Activated T-helper 1 cell treated with anti-CD3 and anti-CD28 coated beads, Interleukin-2, amount 50 U/mL, for 16 hours (primary cell): ENCODE results near the gene CLIC5.

Experiments
- DNase-seq, 2 donors: peaks; one replicate each; pipeline ENCODE4 v3.0.0-alpha.2; 2020; ENCODE audit warnings: low read depth in 1 of 2, low spot score in 1 of 2

CLIC5 gene

DNA sequence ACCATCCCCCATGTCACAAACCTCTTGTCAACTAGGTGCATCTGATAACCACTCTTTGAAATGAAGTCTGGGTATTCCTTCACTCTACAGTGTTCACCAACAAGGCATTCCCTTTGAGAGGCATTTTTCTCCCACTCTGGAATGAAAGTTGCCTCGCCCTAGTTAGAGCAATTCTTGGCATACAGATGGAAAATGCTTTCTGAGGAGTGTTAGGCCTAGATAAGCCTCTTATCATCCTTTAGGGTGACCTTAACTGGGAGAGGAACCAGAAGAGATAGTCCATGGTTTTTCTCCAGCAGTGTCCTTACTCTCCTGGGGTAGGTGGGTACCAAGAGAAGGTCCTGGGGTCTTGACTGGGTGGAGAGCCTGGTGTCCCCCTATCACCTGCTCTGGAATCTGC lies 14.8 kb downstream of the CLIC5 start:
- no peak for DNase-seq

DNA sequence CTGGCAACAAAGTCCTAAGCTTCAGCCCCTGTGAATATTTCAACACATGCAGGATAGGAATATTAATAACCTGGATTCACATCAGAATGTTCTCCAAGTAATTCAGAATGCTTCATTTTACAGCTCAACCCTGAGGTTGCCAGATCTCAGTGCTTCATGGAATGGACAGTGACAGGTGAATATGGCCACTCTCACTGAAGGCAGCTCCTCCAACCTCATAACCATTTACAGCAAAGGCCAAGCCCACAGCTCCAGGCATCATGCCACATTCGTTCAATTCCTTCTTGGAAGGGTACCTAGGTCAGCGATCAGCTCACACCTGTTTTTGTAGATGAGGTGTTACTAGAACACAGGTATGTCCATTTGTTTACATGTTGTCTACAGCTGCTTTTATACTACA lies 17.1 kb downstream of the CLIC5 start:
- no peak for DNase-seq

DNA sequence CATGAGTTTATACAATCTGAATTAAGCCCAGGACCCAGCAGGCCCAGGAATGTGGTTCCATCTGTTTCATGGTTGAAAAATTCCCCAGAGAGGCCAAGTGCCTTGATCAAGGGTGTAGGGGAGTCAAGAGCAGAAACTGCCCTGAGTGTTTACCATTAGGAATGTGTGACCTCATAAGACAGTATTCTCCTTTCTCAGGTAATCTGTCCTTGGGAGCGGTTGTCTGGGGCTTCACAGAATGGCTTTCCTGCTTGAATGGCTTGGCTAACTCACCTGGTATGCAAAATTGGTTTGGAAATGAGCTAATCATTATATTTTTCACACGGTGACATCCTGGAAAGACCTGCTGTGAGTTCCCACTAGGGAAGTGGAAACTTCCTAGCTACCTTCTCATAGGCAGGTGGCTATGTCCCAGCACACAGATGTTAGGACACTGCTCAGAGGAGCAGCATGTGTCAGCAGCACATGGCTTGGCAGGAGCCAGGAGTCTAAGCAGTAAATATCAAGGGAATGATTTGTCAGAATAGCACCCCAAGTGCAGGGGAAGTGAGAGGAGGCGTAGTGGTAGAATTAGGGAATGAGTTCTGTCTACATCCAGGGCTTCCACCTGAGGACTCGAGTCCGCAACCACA lies 17.7 kb downstream of the CLIC5 start:
- no peak for DNase-seq

DNA sequence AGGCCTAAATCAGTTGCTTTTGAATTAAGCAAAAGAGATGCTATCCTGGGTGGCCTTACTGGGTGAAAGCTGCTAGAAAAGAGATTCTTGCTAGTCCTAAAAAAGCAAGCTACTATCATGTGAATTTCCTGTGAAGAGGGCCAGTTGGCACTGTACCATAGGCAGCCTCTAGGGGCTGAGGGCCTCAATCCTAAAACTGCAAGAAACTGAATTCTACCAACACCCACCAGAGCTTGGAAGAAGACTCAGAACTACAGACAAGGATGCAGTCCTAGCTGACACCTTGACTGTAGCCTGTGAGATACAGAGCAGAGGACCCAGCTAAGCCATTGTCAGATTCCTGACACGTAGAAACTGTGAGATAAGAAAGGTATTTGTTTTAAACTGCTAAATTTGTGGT lies 24.5 kb downstream of the CLIC5 start:
- DNase-seq = no peak

DNA sequence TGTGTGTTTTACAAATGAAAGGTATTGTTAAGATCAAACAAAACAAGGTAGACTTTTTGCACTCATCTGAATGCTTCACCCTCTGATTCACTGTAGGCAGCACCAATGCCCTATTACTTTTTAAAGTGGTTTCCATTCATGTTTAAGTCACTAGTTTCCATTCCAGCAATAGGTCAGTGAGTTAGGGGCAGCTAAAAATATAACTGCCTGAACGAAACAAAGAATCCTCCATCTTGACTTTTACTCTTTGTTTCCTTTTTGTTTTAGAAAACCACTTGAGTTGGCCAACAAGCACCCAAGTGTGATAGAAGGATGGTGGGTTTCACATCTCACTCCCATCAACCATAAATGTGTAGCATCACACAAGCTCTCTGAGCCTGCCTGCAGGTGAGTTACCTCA lies 25.5 kb downstream of the CLIC5 start:
- DNase-seq = no peak

DNA sequence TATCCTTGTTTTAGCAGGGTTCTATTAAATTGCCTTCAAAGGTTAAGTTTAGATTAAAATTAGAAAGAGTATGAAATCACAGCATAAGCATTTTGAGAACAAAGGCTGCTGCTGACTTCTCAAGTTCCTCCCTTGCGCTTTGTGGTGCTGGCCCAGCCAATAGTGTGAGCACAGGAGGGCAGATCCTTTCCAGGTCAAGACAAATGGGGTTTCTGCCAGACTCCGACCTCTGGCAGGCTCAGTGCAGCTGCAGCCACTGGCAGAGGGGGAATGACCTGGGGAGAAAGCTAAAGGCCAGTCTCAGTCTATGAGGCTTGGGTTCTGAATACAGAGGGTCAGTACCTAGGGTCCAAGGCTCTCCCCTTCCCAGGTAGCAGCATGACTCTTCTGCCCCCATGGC lies 27.0 kb downstream of the CLIC5 start:
- DNase-seq = no peak

DNA sequence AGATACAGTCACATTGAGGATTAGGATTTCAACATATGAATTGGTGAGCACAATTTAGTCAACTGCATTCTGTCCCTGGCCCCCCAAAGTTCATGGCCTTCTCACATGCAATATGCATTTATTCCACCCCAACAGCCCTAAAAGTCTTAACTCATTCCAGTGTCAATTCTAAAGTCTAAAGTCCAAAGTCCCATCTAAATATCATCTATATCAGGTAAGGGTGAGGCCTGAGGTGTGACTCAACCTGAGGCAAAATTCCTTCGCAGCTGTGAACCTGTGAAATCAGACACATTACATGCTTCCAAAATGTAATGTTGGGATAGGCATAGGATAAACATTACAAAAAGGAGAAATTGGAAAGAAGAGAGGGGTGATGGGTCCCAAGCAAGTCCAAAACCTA lies 27.8 kb downstream of the CLIC5 start:
- DNase-seq = no peak

DNA sequence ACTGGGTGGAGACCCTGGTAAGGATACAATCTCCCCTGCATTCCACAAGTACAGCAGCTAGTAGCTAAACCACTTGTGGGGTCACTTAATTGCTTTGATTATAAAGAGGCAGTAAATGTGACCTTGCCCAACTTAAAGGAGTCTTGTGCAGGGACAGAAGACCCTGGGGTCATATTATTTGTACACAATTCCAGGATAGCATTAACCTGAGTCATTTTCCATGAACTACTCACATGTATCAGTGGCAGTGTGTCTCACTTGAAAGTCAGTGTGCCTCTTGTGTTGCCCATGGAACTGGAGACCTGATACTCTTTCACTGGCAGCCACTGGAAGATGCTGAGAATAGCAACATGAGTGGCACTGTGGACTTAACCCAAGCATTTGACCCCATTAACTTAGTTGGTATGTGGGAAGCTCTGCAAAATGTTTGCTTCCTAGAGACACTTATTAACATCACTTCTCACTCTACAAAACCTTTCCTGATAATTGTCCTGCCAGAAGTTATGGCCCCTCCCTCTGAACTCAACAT lies 28.9 kb downstream of the CLIC5 start:
- no peak for DNase-seq

DNA sequence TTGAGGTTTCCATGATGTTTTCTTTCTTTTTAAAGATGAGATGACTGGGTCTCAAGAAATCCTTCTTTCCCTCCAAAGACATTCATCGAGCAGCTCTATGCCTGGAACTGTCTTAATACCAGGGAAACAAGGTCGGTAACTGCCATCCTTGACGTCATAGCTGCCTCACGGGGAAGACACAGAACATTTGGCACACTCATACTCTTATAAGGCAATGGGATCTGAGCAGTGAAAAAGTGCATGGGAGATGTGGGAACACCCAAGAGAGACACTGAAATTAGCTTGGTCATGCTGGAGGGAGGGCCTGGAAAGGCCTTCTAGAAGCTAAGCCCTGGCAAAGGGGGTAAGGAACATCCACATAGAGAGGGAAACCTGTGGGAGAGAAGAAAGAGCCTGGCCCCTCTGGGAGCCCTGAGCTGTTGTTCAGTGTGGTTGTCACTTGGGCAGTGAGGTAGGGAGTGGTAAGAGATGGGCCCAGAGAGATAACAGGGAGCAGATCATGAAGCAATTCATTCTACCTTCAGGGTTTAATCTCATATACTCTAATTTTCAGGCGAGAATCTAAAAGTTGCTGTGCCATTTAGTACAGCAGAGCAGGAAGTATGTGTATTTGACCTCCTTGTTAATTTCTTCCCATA lies 30.8 kb downstream of the CLIC5 start:
- no peak for DNase-seq

DNA sequence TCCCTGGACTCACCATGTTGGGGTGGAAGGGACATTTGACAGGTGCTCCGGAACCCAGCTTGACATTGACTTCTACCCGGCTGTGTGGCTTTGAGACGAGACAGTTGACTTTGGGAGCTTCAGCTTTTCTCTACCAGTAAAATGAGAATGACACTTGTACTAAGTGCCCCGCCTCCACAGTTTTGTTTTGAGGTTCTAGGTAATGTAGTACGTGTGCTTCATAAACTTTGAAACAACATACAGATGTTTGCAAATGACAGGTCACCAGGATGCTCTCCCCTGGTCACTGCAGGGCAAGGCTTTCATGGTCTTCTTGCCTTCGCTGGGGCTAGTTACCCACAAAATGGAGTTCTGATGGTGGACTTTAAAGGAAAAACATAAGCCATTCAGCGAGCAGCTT lies 31.3 kb downstream of the CLIC5 start:
- DNase-seq = no peak

DNA sequence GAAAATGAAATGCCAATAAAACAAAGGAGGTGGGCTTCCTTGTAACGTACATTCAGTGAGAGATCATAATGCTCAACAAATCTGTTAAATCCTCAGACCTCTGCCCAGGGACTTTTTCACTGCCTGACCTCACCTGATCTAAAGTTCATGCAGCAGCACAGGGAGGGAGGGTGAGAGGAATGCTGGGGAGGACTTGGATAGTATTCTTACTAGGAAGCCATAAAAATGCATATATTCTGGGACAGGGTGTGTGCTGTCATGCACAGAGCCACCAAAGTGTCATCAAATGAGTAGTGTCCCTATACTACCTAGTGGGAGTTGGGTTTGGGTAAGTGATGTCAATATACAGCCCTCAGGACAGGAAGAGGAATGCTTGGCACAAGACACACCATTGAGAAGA lies 32.6 kb downstream of the CLIC5 start:
- DNase-seq = no peak

DNA sequence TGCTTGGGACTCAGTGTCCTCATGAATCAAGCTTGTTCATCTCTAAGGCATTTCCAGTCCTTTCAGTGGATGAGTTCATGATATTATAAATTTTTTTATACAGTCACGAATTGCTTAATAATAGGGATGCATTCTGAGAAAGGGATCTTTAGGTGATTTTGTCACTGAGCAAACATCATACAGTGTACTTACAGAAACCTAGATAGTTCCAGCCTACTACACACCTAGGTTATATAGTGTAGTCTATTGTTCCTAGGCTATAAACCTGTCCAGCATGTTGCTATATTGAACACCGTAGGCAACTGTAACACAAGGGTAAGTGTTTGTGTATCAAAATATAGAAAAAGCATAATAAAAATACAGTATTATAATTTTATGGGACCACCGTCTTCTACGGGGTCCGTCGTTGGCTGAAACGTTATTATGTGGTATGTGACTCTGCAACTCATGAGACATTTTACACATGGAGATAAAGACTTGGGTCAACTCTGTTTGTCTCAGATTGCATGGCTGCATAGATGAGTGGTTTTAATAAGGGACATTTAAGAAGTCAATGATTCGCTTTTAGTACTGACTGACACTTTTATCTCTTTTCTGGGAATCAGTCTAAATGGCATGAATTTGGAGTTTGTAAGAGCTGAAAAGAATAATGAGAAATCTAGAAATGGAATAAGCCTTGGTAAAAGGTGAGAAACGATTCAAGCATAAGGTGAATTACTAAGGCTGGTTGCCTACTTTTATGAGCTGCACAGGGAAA lies 33.2 kb downstream of the CLIC5 start:
- no peak for DNase-seq

DNA sequence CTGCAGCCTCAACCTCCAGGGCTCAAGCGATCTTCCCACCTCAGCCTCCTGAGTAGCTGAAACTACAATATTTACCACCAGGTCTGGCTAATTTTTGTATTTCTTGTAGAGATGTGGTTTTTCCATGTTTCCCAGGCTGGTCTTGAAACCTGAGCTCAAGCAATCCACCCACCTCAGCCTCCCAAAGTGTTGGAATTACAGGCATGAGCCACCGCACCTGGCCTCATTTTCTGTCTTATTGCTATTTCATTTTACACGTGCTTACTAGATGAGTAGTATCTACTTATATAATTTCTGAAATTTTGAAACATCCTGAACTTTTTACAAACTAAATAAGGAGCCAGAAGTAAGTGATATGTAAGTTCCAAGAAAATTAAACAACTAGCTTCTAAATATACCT lies 34.6 kb downstream of the CLIC5 start:
- no peak for DNase-seq

DNA sequence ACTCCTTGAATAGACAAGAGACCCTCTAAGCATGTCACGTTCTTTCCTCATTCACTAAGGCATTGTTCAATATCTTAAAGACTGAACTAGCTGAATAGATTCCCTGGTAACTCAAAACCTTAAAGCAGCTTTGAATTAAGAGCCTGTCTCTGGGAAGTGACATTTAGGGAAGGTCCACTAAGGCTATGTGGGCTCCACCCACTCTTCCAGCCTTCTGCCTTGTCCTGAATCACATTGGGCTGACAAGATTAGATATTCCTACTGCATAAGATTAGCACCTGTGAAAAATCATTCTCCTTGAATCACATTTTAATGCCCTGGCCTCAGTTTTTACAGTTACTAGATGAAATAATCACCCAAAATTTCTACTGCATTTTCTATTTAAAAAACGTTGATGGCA lies 36.3 kb downstream of the CLIC5 start:
- no peak for DNase-seq

DNA sequence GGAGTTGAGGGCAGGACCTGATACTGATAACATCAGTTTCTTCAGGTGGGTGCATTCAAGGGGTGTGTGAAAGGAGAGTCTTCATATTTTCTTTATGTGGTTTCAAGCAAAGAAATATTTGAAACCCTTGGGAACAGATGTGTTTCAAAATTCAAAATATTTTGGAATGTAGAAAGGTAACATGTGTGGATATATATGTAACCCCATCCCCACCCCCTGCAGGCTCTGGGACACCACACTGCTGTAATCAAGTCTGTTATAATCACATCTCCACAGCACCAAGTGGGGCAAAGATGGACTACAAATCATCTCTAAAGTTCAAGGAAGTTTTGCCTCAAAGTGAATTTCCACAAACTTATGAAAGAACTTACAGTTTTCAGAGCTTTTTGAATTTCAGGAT lies 41.1 kb downstream of the CLIC5 start:
- DNase-seq = no peak

DNA sequence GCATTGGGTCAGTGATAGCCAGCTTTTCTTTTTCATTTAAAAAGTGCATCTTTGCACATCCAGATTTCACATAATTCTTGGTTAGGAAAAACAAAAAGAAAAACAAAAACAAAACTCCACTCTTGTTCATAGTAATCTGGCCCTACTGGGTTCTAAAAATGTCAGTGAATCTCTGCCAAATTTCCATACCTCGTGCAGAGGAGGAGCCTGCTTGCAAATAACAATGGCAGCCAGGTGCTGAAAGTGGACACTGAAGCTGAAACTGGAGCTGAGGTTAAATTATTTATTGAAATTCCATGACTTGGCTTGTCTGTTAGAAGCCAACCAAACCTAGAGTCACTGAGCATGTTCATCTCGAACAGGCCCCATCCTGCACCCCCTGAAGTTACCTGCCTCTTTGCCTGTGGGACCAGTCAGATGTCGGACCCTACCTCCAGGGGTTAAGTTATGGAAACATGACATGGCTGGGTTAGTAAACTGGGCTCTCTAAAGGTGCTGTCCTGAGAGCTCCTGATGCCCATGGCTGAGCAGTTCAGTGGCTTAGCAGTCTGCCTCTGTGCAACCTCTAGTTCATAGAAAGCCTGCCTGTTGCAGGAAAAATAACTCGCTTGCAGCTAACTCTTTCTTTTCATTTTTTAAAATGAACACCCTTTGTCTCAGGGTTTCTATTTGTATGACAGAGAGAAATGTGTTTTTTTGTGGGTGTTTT lies 42.7 kb downstream of the CLIC5 start:
- DNase-seq = no peak

DNA sequence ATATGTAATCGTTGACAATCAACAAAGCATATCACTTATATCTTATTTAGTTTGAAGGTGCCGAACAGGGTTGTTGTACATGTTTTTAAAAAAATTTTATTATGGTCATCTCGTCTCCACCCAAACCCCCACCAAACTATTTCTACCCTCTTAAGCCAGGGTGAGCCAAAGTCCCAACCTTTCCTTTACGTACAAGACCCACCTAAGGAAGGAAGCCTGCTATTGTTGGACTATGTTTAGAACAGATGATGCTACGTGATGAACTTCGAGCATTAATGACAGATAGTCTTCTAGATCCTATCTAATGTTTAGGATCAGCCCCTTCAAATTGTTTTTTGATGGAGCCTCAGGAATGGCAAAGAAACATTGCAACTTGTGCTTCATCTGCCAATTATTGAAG lies 44.4 kb downstream of the CLIC5 start:
- DNase-seq = no peak

DNA sequence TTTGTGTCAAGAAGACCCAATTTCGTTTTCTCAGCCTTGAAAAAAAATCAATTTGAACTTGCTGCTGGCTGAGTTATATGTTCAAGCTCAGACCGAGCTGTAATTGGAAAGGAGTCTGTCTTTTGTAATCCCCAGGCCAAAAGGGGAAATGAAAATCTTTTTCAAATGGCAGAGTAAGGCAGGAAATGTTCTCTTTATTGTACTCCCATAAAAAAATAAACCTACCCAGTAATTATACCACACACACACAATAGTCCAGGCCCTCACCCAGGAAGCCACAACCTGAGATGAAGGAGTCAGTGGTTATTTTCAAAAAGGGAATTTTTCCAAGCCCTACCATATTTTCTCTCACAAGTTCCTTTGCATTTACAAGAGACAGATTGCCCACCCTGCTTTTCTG lies 45.3 kb downstream of the CLIC5 start:
- no peak for DNase-seq

DNA sequence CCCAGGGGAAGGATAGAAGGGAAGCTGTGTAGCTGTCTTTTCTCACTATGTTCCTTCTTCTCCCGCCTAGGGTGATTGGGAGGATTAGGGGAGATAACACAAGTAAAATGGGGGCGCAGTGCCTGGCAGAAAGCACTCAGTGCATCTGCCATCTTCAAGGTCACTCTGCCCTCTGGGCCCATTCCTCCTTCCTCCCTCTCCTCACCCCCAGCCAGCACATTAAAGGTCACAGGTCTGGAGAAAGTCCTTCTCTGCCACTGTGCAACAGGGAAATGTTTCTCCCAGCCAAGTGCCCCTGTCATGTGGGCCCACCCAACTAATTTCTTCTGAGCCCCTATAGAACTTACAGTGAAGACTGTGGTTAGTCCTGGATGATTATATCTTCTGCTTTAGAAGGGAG lies 45.8 kb downstream of the CLIC5 start:
- no peak for DNase-seq

DNA sequence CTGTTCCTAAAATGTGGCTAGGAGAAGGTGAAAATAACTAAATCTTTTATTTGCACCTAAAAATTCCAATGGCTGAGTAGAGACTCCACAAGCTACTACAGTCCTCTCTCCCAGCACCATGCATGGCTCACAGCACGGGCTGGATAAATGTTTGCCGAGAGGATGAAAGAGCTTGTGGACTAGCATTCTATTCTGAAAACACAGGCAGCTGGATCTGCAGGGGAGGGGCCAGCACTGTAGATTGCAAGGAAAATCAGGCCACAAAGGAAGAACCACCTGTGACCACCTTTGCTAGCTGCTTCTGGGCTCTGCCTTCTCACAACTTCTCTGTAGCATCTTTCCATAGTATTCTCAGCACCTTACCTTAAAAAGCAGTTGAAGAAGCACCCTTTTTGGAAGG lies 46.6 kb downstream of the CLIC5 start:
- no peak for DNase-seq

DNA sequence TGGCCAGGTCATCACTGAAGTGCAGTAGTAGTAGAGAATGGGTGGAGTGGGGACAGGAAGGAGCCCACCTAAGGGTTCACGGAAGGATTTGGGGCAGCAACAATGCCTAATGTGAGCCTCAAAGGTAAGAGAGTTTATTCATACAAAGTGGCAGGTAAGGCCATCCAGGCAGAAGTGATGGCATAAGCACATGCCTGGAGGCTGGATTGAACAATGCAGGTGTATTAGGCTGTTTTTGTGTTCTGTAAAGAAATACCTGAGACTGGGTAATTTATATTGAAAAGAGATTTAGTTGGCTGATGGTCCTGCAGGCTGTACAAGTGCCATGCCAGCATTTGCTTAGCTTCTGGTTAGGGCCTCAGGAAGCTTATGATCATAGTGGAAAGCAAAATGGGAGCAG lies 48.3 kb downstream of the CLIC5 start:
- no peak for DNase-seq

DNA sequence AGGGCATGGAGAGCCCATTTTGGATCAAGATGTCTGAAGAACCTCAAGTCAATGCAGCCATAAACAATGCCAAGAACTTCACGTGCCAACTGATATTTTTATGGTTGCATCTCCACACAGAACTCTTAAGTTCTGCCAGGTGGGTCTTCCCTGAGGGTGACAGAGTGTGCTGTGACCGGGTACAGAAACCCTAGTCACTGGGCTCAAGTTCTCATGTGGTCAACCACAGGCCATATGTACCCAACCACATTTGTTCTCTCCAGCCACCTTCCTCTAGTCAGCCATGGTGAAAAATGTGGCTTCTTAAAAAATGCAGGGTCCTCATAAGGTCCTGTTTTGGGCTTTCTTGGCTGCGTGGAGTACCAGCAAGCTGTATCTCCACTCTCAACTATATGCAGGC lies 48.9 kb downstream of the CLIC5 start:
- no peak for DNase-seq
